B cell (primary cell): ENCODE results near the gene CLIP4. TPM values are rescaled to one million over a fixed set of nuclear protein-coding genes. Genes with fewer than 3 reads are reported as not detected.

ENCODE experiments used
- ATAC-seq: fragments of 200-7000 bp; cut with Tn5 transposase; one replicate; pipeline ENCODE4 v1.10.0; 2021; ENCODE audit warnings: low read depth, mild to moderate bottlenecking, moderate number of reproducible peaks, moderate library complexity
- CTCF ChIA-PET: fragments of 350-600 bp; sonication (Branson Sonifier 250); formaldehyde crosslinking; loops from one replicate; lab custom pipeline; 2021; ENCODE audit warnings: antibody characterized with exemption, inconsistent platforms; lab: Charles Lee
- POLR2A ChIA-PET: fragments of 350-600 bp; sonication (Branson Sonifier 250); formaldehyde crosslinking; loops from one replicate; lab custom pipeline; 2021; ENCODE audit warnings: antibody characterized with exemption; lab: Charles Lee
- DNase-seq: peaks from one replicate; pipeline ENCODE4 v3.0.0; 2013
- H2AFZ ChIP-seq: 2 replicates; pipeline ENCODE4 v1.6.1; 2012; ENCODE audit warnings: mild to moderate bottlenecking, low read depth, low read length; ENCODE audit not compliant: insufficient read depth, poor library complexity, severe bottlenecking
- H3K27ac ChIP-seq, 2 donors: 1 replicate in 1 of 2; 2 replicates in 1 of 2; pipeline ENCODE4 v1.5.1; 2012 to 2013; ENCODE audit warnings: low read length in 2 of 2, mild to moderate bottlenecking in 2 of 2, moderate library complexity in 1 of 2
- H3K27me3 ChIP-seq, 4 experiments: fragments of 200-600 bp in 1 of 4; sonication (generic) in 1 of 4; replicated peaks in 1 of 4; 1 replicate in 2 of 4; 2 replicates in 2 of 4; pipeline versions ENCODE4 v1.6.1 to v1.7.0; 2013 to 2016; ENCODE audit warnings: low read length in 3 of 4, mild to moderate bottlenecking in 2 of 4, mixed read lengths in 1 of 4, moderate library complexity in 1 of 4; ENCODE audit not compliant: insufficient read depth in 4 of 4, control insufficient read depth in 3 of 4; ENCODE audit errors: control extremely low read depth in 1 of 4
- H3K36me3 ChIP-seq, 2 experiments: replicated peaks in 1 of 2; 1 replicate in 1 of 2; 2 replicates in 1 of 2; pipeline versions ENCODE4 v1.6.1 to v1.7.1; 2013; ENCODE audit warnings: low read length in 1 of 2; ENCODE audit not compliant: insufficient read depth in 2 of 2, control insufficient read depth in 1 of 2; ENCODE audit errors: control extremely low read depth in 1 of 2, extremely low read depth in 1 of 2
- H3K4me1 ChIP-seq, 2 donors: fragments of 200-600 bp in 1 of 2; sonication (generic) in 1 of 2; 1 replicate in 1 of 2; 2 replicates in 1 of 2; pipeline versions ENCODE4 v1.5.1 to v1.6.1; 2013 to 2017; ENCODE audit warnings: low read length in 2 of 2; ENCODE audit not compliant: control insufficient read depth in 2 of 2, insufficient read depth in 2 of 2
- H3K4me2 ChIP-seq: replicated peaks from 2 replicates; pipeline ENCODE3; 2012; ENCODE audit warnings: mild to moderate bottlenecking, low read depth, low read length; ENCODE audit not compliant: poor library complexity, severe bottlenecking
- H3K4me3 ChIP-seq, 5 experiments: fragments of 200-600 bp in 1 of 5; sonication (generic) in 1 of 5; 1 replicate in 3 of 5; 2 replicates in 2 of 5; pipeline versions ENCODE4 v1.5.1 to v1.7.0; 2011 to 2016; ENCODE audit warnings: low read length in 4 of 5, mild to moderate bottlenecking in 4 of 5, low read depth in 2 of 5, control low read depth in 1 of 5, moderate library complexity in 1 of 5; ENCODE audit not compliant: insufficient read depth in 1 of 5; ENCODE audit errors: control extremely low read depth in 1 of 5, extremely low read depth in 1 of 5
- H3K79me2 ChIP-seq: fragments of 200-600 bp; sonication (generic); one replicate; pipeline ENCODE4 v1.6.0; 2016; ENCODE audit warnings: low read length; ENCODE audit not compliant: control insufficient read depth, insufficient read depth
- H3K9ac ChIP-seq: fragments of 200-600 bp; sonication (generic); 2 replicates; pipeline ENCODE4 v1.6.1; 2017; ENCODE audit warnings: mild to moderate bottlenecking, low read length, moderate library complexity
- H3K9me3 ChIP-seq, 3 donors: one replicate each; pipeline versions ENCODE4 v1.6.1 to v1.7.1; 2013; ENCODE audit warnings: low read length in 2 of 3; ENCODE audit not compliant: control insufficient read depth in 2 of 3, insufficient read depth in 1 of 3; ENCODE audit errors: control extremely low read depth in 1 of 3
- H4K20me1 ChIP-seq: 2 replicates; pipeline ENCODE4 v1.6.0; 2012; ENCODE audit warnings: mild to moderate bottlenecking, low read length; ENCODE audit not compliant: insufficient read depth, control insufficient read depth, poor library complexity, severe bottlenecking
- H3K27ac Mint-ChIP-seq: one replicate; pipeline ENCODE4 v1.8.0; 2021; ENCODE audit warnings: mixed read lengths
- H3K27me3 Mint-ChIP-seq: one replicate; pipeline ENCODE4 v1.8.0; 2021; ENCODE audit warnings: mixed read lengths
- H3K4me1 Mint-ChIP-seq: one replicate; pipeline ENCODE4 v1.8.0; 2021; ENCODE audit warnings: mixed read lengths
- H3K4me3 Mint-ChIP-seq: one replicate; pipeline ENCODE4 v1.8.0; 2021; ENCODE audit warnings: mixed read lengths
- H3K9me3 Mint-ChIP-seq: one replicate; pipeline ENCODE4 v1.8.0; 2022; ENCODE audit warnings: mixed read lengths; ENCODE audit not compliant: insufficient read depth
- EZH2 ChIP-seq: IDR thresholded peaks from 2 replicates; pipeline ENCODE4 v1.6.1; 2012; ENCODE audit warnings: borderline replicate concordance, low read depth, mild to moderate bottlenecking, moderate library complexity, low read length; ENCODE audit not compliant: insufficient read depth, poor library complexity, severe bottlenecking
- WGBS: methylation state at CpG from one replicate; pipeline ENCODE4 v1.1.5; 2013; ENCODE audit warnings: missing lambda C conversion rate; ENCODE audit not compliant: insufficient coverage; 5-methylcytosine and 5-hydroxymethylcytosine counted together
- intact Hi-C: fragments of 100-400 bp; cut with micrococcal nuclease; formaldehyde crosslinking; loops from one replicate; pipeline ENCODE4 v1.10.0; 2022
- polyA plus RNA-seq: library from polyadenylated mRNA; depleted of rRNA; stranded (reverse); fragments of >200 nt; gene quantifications from 2 replicates; pipeline ENCODE4 v1.2.3, GENCODE V29; 2012
- total RNA-seq, 2 donors: library from RNA; stranded (reverse); fragments of 120-200 nt in 1 of 2; gene quantifications; 1 replicate in 1 of 2; 2 replicates in 1 of 2; pipeline versions ENCODE4 v1.2.3 to v1.2.4, GENCODE V29; 2013 to 2022
- TF ChIP-seq, protein P1 (sequence below): fragments of 200-600 bp; IDR thresholded peaks from one replicate; pipeline ENCODE4 v1.8.0; 2022; ENCODE audit warnings: antibody characterized with exemption, mild to moderate bottlenecking

Gene CLIP4
- total and polyA plus RNA-seq, 2 donors (not counting 1 experiment from before 2014, with no cell fraction given) = 4.0 to 20.8 TPM

DNA sequence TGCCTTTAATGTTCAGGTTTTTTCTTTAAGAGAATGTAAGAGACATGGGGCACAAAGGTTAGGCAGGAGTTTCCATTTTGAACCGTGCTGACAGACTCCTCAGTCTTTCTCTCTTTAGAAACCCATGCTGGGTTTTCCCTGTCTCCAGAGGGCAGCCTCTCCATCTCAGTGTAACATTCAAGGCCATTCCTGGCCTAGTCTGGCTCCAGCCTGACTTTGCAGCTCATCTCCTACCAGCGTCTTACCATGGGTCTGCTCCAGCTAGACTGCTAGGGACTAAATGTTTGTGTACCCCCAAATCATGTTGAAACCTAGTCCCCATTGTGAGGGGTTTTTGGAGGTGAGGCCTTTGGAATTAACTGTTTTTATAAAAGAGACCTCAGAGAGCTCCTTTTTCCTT is 9.8 kb upstream of the CLIP4 start:
- ChIA-PET CTCF (no interaction called here), POLR2A (no interaction called here)
- no peak overlapping the region for H3K27ac ChIP-seq
- H3K4me2 ChIP-seq = no peak overlapping the region
- Mint-ChIP-seq H3K4me1 (peaks cover 1% of the 10 kb centered on the region), H3K4me3 (no peak overlapping the region), H3K27ac (no peak overlapping the region), H3K27me3 (peaks cover 6% of the 10 kb centered on the region), H3K9me3 (no peaks in the 10 kb centered on the region)
- ATAC-seq (no peak), DNase-seq (no peak)
- no peaks in the 10 kb centered on the region for H3K4me1 ChIP-seq
- no peaks in the 10 kb centered on the region for H4K20me1 ChIP-seq
- TF ChIP-seq EZH2 = no peak
- TF ChIP-seq, protein P1, sequence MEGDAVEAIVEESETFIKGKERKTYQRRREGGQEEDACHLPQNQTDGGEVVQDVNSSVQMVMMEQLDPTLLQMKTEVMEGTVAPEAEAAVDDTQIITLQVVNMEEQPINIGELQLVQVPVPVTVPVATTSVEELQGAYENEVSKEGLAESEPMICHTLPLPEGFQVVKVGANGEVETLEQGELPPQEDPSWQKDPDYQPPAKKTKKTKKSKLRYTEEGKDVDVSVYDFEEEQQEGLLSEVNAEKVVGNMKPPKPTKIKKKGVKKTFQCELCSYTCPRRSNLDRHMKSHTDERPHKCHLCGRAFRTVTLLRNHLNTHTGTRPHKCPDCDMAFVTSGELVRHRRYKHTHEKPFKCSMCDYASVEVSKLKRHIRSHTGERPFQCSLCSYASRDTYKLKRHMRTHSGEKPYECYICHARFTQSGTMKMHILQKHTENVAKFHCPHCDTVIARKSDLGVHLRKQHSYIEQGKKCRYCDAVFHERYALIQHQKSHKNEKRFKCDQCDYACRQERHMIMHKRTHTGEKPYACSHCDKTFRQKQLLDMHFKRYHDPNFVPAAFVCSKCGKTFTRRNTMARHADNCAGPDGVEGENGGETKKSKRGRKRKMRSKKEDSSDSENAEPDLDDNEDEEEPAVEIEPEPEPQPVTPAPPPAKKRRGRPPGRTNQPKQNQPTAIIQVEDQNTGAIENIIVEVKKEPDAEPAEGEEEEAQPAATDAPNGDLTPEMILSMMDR = no peak
- intact Hi-C loops = no loop called here
- H3K27me3 ChIP-seq = no peaks in the 10 kb centered on the region
- H3K9ac ChIP-seq = no peak overlapping the region
- no peaks in the 10 kb centered on the region for H3K9me3 ChIP-seq
- H3K4me3 ChIP-seq = no peak overlapping the region
- 64% methylated on average over 1 of the region's 2 CpGs for WGBS
- no peaks in the 10 kb centered on the region for H3K36me3 ChIP-seq
- no peak overlapping the region for H2AFZ ChIP-seq
- no peaks in the 10 kb centered on the region for H3K79me2 ChIP-seq

DNA sequence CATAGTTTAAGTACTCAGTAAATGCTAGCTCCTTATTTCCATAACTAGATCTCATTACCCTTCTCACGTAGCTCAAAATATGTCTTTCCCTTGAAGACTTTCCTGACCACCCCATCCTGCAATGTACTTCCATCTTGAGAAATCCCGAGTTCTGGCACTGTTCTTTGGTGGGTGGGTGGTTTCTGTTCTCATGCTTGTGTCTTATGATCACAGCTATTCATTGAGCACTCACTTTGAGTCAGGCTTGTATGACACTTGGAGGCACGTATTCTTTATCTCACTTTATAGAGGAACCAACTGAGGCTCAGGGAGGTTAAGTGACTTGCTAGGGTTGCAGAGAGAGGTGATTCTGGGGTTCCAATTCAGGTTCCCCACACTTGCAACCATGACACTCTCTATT is 9.0 kb upstream of the CLIP4 start:
- H3K9me3 ChIP-seq = no peaks in the 10 kb centered on the region
- no peak for ATAC-seq
- H3K4me3 Mint-ChIP-seq = no peak overlapping the region
- TF ChIP-seq, protein P1 = no peak
- TF ChIP-seq EZH2 = no peak
- no peak for DNase-seq
- no peaks in the 10 kb centered on the region for H3K27me3 ChIP-seq
- H3K79me2 ChIP-seq = no peaks in the 10 kb centered on the region
- H2AFZ ChIP-seq = no peak overlapping the region
- no peak overlapping the region for H3K27ac Mint-ChIP-seq
- no peaks in the 10 kb centered on the region for H3K4me1 ChIP-seq
- WGBS = no CpG with 5 or more reads among the region's 3 CpGs
- no peaks in the 10 kb centered on the region for H3K9me3 Mint-ChIP-seq
- no peak overlapping the region for H3K4me3 ChIP-seq
- intact Hi-C loops = no loop called here
- peaks cover 6% of the 10 kb centered on the region for H3K27me3 Mint-ChIP-seq
- no peaks in the 10 kb centered on the region for H4K20me1 ChIP-seq
- ChIA-PET POLR2A (no interaction called here), CTCF (no interaction called here)
- no peak overlapping the region for H3K27ac ChIP-seq
- H3K4me1 Mint-ChIP-seq = peaks cover 1% of the 10 kb centered on the region
- no peak overlapping the region for H3K9ac ChIP-seq
- no peaks in the 10 kb centered on the region for H3K36me3 ChIP-seq
- H3K4me2 ChIP-seq = no peak overlapping the region
